ENCODE measurements around the gene NUDT22.

NUDT22 gene

DNA sequence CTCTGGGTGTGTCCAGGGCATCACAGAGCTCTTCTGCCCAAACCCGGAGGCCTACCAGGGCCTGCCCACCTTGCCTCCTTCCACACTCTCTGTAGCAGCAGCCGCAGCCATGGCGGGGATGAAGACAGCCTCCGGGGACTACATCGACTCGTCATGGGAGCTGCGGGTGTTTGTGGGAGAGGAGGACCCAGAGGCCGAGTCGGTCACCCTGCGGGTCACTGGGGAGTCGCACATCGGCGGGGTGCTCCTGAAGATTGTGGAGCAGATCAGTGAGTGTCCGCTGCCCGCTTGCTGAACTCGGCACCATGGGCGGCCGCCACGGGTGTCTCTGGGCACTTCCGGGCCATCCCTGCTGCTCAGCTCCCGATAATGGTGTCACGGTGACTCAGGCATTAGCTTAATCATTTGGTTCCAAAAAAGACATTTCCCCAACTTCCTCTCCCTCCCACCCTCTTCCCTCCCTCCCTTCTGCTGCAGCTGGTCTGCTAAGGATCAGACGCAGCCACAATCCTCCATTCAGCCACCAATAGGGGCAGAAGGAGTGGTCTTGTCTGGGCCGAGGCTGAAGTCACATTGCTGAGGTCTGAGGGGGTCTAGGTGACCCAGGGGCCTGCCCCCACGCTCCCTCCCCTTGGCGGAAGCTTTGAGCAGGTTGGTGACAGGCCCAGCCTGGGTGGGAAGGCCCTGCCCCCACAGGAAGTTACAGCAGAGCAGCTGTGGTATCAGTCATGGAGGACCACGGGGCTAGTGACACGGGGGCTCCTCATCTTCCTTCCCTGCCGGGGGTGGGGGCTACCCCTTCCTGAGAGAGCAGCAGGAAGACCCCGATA, 18.6 kb upstream of the NUDT22 start:
- peak; percentile 74 for DNase-seq (ENCODE audit: low read depth)

DNA sequence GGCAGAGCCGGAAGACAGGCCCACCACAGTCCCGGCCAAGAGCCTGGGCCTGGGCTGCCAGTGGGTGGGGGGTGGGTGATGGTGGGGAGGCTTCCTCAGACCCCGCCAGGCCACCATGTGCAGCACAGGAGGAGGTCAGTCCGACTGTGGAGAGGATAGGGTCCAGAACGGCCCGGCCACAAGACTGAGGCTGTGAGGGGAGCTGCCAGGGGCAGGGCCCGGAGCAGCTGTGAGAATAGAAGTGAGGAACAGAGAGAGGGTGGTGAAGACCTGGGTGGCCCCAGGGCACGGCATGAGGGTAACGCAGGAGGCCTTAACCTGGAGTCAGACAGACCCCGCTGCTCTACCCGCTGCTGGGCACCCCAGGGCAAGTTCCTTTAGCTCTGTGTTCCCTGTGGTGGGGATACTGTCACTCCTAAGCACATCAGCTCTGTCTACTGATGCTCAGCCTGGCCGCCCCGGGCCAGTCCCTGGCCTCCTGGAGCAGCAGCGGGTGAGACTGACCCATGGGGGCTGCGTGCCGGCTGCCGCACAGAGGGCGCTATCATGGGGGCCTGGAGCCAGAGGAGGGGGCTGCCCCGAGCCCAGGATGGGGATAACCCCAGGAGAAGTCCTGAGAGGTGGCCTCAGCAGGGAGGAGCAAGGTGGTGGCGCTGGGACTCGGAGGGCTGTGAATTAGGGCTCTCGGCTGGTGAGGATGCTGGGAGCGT, 17.8 kb upstream of the NUDT22 start:
- DNase-seq (ENCODE audit: low read depth): no peak

DNA sequence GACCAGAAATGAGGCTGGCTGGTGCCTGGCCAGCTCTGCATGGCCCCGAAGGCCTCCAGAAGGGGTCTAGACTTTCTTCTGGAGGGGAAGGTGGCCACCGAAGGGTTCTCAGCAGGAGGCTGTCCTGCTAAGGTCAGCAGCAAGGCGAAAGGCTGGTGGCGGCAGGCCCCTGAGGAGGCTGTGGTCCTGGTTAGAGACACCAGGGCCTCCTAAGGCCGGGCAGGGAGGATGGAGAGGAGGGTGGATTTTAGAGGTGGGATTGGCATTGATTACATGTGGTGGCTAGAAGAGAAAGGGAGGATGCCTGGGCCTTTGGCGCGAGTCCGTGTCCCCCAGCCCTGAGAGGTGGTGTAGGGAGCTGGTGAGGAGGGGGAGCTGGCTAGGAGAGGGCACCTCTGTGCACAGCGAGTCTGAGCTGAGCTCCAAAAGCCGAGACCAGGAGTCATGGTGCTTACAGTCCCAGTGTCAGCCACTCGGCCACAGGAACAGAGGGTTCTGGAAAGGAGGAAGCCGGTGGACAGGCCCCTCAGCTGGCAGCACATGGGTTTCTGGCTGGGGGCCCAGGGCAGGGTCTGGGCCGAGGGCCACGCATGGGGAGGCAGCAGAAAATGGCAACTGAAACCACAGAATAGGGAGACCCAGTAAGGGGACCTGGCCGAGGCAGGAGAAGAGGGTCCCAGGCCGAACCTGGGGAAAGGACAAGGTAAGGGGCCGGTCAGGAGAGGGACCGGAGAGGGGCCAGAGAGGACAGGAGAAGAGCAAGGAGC, 17.1 kb upstream of the NUDT22 start:
- DNase-seq (ENCODE audit: low read depth): no peak

DNA sequence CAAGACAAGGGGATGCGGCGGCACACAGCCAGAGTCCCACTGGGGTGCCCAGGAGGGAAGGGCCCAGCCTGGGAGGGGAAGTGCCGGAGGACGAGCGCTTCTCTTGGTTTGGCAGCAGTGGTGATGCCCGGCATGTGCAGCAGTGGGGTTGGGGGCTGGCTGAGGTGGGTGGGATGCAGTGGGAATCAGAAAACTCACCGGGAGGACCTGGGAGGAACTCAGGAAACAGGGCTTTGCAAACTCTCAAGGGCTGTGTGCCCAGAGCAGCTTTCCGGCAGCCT, 16.6 kb upstream of the NUDT22 start:
- no peak for DNase-seq (ENCODE audit: low read depth)

DNA sequence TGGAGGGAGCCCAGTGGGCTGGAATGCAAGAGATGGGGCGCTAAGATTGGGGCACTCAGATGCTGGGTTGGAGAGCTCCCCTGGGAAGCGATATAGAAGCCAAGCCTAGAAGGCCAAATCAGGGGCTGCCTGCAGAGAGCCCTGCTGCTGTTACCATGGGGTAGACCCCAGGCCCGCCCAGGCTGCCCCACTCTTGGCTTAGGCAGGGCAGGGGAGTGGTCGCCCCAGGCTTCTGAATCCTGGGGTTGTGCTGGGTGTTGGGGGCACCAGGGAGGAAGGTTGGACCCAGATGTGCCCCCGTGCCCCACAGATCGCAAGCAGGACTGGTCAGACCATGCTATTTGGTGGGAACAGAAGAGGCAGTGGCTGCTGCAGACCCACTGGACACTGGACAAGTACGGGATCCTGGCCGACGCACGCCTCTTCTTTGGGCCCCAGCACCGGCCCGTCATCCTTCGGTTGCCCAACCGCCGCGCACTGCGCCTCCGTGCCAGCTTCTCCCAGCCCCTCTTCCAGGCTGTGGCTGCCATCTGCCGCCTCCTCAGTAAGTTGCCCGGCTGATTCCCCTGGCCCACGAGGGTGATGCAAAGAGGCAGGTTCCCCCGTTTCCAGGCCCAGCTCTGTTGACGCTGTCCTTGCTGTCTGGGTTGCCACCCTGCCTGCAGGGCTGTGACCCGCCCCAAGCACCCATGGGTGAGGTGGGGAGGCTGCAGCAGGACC, 15.6 kb upstream of the NUDT22 start:
- no peak for DNase-seq (ENCODE audit: low read depth)

DNA sequence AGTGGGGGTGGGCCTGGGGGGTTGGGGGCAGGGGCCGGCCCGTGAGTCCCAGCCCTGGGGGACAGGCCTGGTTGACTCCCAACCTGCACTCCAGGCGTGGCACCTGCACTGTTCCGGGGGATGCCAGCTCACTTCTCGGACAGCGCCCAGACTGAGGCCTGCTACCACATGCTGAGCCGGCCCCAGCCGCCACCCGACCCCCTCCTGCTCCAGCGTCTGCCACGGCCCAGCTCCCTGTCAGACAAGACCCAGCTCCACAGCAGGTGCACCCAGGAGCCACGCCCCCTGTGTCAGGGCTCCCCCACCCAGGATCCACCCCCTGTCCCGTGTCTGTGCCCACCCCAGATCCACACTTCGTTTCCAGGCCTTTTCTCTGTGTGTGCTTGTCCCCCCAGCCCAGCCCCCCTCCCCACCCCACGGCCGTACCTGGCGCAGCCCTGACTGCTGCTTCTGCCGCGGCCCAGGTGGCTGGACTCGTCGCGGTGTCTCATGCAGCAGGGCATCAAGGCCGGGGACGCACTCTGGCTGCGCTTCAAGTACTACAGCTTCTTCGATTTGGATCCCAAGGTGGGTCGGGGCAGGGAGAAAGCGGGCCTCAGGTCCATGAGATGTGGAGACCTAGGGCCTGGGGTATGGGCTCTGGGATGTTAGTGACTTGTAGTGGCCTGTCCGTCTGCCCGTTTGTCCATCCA, 14.7 kb upstream of the NUDT22 start:
- no peak for DNase-seq (ENCODE audit: low read depth)

DNA sequence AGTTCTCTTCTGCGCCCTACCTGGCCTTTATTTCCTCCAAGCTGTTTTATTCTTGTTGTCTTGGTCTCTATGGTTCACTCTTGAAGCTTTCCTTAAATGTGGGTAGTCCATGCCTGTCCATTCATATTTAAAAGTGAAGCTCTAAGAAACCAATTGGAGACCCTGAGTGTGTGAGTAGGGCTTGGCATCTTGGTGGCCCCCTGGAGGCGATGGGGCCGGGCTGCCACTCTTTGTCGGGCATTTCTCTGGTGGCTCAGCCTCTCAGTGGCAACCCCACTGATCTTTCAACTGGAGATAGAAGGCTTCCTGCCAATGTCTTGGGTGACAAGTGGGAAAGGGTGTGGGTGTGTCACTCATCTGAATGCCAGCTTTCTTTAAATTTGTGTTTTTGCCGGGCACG, 9.2 kb upstream of the NUDT22 start:
- no peak for DNase-seq (ENCODE audit: low read depth)

DNA sequence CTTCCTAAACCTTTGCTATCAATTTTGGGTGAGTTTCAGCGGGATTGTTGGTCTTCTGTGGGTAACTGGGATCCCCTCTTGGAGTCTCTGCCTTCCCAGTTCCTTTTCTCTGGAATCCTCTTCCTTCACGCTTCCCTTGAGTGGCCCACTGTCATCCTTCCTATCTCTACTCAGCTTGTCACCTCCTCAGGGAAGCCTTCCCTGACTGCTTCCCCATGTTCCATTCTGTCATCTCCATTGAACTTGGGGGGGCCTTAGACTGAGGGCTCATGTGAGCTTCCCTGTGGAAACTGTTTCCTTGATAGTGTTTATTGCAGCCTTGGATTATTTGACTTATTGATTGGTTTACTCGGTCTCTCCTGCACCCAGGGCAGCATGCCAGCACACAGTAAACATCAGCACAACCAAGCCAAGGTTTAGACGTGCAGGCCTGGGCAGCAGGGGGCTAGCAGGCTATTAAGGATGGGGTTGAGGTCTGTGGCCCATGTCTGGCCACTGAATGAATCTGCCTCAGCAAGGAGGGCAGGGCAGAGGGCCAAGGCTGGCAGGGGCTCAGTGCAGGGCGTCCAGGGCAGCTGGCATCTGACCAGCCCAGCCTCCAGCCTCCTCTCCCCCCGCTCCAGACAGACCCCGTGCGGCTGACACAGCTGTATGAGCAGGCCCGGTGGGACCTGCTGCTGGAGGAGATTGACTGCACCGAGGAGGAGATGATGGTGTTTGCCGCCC, 7.3 kb upstream of the NUDT22 start:
- no peak for DNase-seq (ENCODE audit: low read depth)

DNA sequence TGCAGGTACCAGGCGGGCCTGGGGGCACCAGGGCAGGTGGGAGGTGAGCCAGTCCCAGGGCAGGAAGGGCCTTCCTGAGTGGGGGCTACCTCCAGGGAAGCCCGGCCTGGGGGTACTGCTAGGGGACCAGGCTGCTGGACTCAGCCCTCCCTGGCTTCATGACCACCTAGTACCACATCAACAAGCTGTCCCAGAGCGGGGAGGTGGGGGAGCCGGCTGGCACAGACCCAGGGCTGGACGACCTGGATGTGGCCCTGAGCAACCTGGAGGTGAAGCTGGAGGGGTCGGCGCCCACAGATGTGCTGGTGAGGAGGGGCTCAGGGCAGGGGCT, 6.8 kb upstream of the NUDT22 start:
- no peak for DNase-seq (ENCODE audit: low read depth)

DNA sequence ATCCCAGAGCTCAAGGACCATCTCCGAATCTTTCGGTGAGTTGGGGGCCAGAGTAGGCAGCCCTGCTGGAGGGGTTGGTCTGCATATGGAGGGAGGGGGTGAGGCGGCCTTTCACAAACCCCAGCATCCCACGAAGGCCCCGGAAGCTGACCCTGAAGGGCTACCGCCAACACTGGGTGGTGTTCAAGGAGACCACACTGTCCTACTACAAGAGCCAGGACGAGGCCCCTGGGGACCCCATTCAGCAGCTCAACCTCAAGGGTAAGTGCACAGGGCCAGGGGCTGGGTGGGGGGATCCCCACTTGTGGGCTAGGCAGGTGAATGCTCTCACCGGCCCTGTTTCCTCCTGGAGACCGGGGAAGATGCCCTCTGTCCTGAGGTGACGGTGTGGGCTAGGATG, 6.3 kb upstream of the NUDT22 start:
- DNase-seq (ENCODE audit: low read depth): no peak

DNA sequence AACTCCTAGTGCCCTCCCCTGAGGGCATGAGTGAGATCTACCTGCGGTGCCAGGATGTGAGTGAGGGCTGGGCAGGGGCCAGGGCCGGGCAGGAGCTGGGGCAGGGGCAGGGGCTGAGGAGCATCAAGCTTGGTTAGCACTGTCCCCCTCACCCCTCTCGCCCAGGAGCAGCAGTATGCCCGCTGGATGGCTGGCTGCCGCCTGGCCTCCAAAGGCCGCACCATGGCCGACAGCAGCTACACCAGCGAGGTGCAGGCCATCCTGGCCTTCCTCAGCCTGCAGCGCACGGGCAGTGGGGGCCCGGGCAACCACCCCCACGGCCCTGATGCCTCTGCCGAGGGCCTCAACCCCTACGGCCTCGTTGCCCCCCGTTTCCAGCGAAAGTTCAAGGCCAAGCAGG, 5.8 kb upstream of the NUDT22 start:
- DNase-seq (ENCODE audit: low read depth): no peak

DNA sequence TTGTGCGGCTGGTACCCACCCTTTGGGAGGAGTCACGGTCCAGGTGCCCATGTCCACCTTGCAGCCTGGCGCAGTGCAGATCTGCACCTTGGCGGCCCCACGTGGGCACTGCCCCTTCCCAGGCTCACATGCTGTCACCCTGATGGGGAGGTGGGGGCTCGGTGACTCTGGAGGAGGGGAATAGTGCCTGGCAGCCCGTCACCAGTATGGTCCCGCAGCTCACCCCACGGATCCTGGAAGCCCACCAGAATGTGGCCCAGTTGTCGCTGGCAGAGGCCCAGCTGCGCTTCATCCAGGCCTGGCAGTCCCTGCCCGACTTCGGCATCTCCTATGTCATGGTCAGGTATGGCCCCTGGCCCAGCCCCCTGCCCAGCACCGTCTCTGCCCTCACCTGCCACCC, 5.3 kb upstream of the NUDT22 start:
- DNase-seq (ENCODE audit: low read depth): no peak

DNA sequence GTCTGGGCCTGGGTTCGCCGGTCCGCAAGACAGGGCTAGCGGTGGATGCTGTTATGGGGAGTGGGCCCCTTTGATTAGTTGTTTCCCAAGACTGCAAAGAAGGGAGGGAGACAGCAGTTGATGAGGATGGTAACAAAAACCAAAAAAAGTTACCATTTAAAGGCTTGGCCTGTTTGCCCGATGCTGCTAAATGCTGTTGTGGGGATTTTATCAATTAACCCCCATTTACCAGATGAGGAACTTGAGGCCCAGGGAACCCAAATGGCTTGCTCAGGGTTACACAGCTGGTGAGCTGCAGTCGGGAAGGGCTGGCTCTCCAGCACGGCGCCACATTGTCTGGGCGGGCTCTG, 3.4 kb upstream of the NUDT22 start:
- no peak for DNase-seq (ENCODE audit: low read depth)

DNA sequence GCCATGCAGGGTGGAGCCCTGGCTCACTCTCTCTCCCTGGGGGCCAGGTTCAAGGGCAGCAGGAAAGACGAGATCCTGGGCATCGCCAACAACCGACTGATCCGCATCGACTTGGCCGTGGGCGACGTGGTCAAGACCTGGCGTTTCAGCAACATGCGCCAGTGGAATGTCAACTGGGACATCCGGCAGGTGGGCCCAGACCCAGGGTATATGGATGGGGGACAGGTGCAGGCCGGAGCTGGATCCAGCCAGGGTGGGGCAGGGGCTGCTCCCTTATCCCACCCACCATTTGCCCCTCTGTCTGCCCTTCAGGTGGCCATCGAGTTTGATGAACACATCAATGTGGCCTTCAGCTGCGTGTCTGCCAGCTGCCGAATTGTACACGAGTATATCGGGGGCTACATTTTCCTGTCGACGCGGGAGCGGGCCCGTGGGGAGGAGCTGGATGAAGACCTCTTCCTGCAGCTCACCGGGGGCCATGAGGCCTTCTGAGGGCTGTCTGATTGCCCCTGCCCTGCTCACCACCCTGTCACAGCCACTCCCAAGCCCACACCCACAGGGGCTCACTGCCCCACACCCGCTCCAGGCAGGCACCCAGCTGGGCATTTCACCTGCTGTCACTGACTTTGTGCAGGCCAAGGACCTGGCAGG, 2.9 kb upstream of the NUDT22 start:
- DNase-seq (ENCODE audit: low read depth): no peak

DNA sequence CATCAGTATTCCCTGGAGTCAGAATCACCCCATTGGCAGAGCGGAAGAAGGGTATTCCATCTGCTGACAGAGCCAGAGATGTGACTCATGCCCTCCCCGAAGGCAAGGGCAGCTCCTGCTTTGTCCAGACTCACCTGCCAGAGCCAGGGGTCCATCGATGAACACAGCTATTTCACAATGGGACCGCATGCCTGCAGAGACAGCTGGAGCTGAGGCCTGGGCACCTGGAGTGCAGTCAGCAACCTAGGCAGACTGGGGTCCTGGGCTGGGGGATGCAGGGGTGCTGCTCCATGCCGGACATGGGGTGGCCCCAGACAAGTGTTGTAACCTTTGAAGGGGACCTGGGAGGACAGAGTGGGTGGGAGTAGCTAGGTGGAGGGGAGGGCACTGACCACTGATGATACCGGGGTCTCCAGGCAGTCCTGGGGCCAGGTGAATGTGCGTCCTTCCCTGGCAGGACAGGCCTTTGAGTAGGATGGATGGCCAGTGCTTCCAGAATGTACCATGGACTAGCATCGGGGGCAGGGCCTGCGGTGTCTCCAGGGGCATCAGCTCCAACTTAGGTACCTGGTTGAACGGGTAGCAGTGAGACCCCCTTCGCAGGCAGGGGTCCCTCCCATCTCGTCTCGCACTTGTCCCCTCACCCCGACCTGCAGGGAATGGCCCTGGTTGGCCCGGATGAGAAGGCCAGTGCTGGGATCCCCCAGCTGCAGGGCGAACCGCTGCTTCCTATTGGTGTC, 1.8 kb upstream of the NUDT22 start:
- no peak for DNase-seq (ENCODE audit: low read depth)

DNA sequence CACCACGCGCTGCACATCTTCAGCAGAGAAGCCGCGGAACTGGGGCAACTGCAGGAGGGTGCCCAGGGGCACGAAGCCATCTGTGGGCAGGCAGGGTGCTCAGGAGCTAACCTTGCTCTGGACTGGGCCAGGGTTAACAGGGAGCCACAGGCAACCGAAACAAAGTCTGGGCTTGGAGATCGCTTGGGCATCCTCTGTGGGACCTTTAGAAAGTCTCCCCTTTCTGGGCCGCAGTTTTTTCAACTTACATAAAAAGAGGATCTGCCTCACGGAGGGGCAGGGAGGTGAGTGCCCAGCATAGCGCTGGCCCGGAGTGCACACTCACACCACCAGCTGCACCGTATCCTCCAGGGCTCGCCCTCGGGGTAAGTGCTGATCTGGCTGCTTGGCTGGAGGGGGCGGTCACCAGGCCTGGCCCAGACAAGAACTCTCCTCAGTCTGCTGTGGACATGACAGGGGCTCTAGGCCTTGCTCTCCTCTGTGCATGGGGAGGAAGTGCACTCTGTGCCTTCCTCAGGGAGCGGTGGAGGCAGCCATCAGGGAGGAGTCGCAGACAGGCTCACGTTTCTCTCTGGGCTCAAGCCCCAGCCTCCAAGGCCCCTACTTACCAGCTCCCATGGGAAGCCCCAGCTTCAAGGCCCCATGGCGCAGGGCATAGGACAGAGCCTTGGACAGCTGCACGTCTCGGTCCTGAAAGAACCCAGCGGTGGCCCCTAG, 1.0 kb upstream of the NUDT22 start:
- no peak for DNase-seq (ENCODE audit: low read depth)

DNA sequence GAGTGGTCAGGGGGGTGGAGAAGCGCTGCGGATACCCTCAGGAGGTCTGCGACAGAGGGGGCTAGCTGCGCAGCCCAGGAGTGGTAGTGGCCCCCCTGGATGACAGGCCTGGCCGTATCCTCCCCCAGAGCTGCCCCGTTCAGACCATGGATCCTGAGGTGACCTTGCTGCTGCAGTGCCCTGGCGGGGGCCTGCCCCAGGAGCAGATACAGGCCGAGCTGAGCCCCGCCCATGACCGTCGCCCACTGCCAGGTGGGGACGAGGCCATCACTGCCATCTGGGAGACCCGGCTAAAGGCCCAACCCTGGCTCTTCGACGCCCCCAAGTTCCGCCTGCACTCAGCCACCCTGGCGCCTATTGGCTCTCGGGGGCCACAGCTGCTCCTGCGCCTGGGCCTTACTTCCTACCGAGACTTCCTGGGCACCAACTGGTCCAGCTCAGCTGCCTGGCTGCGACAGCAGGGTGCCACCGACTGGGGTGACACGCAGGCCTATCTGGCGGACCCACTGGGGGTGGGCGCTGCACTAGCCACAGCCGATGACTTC, 505 bp downstream of the NUDT22 start:
- DNase-seq (ENCODE audit: low read depth): peak; percentile 34

DNA sequence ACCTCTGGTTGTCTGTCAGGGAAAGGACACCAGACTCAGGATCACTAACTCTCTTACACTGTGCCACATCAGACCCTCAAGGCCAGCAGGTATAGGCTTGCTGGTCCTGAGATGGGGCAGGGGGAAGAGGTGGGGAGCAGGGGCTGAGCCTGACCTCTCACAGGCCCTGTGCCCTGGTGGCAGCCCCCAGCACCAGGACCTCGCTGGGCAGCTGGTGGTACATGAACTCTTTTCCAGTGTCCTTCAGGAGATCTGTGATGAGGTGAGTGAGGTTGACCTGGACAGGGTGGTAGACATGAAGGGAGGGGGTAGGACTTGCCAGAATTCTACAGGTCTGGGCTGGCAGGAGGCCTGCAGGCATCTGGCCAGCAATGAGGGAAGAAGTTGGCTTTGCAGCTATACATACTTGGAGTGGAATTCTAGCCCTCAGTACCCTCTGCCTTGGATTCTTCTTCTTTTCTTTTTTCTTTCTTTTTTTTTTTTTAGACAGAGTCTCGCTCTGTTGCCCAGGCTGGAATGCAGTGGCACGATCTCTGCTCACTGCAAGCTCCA, 1.4 kb downstream of the NUDT22 start:
- no peak for DNase-seq (ENCODE audit: low read depth)

Measured in activated gamma-delta T cell treated with anti-CD3 and anti-CD28 coated beads, Interleukin-2, amount 50 U/mL, for 16 hours (primary cell).